ENCODE data around the gene RAB42. TPM values are rescaled to one million over a fixed set of nuclear protein-coding genes. Genes with fewer than 3 reads are reported as not detected.

The RAB42 gene
- total and polyA plus RNA-seq, 10 of the 15 experiments (the other 5 are each of a cell fraction or from before 2014, with no cell fraction given) = 0.16 to 4.5 (median 0.49) TPM

DNA sequence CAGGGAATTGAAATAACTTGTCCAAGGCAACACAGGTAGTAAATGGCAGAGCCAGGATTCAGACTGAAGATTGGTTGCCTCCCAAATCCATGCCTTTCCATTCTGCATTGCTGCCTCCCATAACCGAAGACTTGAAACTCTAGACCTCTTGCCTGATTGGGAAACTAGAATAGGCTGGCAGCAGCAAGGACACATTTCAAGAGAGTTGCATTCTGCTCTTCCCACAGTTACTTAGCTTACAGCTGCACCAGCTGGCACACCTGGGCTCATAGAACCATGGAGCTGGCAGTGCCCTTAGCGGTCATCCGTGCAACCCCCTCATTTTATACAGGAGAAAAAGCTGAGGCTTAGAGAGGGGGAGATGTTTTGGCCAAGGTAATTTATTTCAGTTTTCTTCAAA, 31.2 kb upstream of the RAB42 start (continued):
- TF ChIP-seq, protein P1, sequence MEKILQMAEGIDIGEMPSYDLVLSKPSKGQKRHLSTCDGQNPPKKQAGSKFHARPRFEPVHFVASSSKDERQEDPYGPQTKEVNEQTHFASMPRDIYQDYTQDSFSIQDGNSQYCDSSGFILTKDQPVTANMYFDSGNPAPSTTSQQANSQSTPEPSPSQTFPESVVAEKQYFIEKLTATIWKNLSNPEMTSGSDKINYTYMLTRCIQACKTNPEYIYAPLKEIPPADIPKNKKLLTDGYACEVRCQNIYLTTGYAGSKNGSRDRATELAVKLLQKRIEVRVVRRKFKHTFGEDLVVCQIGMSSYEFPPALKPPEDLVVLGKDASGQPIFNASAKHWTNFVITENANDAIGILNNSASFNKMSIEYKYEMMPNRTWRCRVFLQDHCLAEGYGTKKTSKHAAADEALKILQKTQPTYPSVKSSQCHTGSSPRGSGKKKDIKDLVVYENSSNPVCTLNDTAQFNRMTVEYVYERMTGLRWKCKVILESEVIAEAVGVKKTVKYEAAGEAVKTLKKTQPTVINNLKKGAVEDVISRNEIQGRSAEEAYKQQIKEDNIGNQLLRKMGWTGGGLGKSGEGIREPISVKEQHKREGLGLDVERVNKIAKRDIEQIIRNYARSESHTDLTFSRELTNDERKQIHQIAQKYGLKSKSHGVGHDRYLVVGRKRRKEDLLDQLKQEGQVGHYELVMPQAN (conservative IDR thresholded peaks at IDR 0.05) = no peak
- TF ChIP-seq PAX5 (IDR thresholded peaks at IDR 0.05; ENCODE audit: borderline replicate concordance, low read depth, low read length) = no peak
- TF ChIP-seq NFYB (IDR thresholded peaks at IDR 0.05; ENCODE audit: insufficient read depth, low read depth, low read length) = no peak
- no peak for TF ChIP-seq ZNF207 (IDR thresholded peaks at IDR 0.05; ENCODE audit: borderline replicate concordance)
- no peak for TF ChIP-seq BACH1 (IDR thresholded peaks at IDR 0.05; ENCODE audit: borderline replicate concordance)
- no peak for TF ChIP-seq TCF7 (IDR thresholded peaks at IDR 0.05; ENCODE audit: borderline replicate concordance)
- no peak for TF ChIP-seq RUNX3 (IDR thresholded peaks at IDR 0.05; ENCODE audit: low read length)
- TF ChIP-seq STAT1 (conservative IDR thresholded peaks at IDR 0.05) = no peak
- no peak for TF ChIP-seq ZZZ3 (IDR thresholded peaks at IDR 0.05; ENCODE audit: control insufficient read depth, insufficient read length, low read depth)

DNA sequence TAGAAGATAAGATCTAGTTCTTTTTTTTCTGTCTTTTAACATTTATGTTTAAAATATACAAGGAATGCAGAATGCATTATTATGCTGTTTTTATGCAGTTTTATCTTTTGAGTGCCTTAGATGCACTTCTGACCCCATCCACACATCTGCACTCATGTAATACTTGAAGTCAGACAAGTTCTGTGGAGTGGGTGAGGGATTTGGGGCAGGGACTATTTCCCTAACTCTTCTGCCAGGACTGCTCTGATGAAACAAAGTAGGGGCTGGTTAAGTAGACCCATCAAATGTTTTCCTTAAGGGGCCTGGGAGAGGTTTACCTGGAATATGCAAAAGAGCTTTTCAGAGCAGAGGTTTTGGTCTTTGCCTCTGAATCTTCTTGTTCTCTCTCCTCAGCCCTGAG, 27.8 kb upstream of the RAB42 start:
- RAD21 ChIA-PET (ENCODE audit: unreplicated experiment) = no interaction called here
- no peak for FAIRE-seq
- Histone ChIP-seq H3K4me2 (ENCODE audit: control insufficient read depth, insufficient read depth) (no peak overlapping the region), H3K27me3 (replicated peaks in 1 of 2; ENCODE audit: control insufficient read depth in 2 of 2, insufficient read depth in 2 of 2, low read length in 1 of 2) (no peaks in the 10 kb centered on the region), H3K36me3 (ENCODE audit: control insufficient read depth in 2 of 2, insufficient read depth in 2 of 2, low read length in 1 of 2) (peaks cover 10 to 21% of the 10 kb centered on the region in 2 experiments), H4K20me1 (ENCODE audit: control insufficient read depth, insufficient read depth) (no peaks in the 10 kb centered on the region), H3K27ac (ENCODE audit: control insufficient read depth, insufficient read depth) (no peak overlapping the region), H3K4me1 (ENCODE audit: control insufficient read depth, insufficient read depth, low read length) (no peaks in the 10 kb centered on the region), H3K9me3 (replicated peaks; ENCODE audit: control insufficient read depth, insufficient read depth, low read length) (no peaks in the 10 kb centered on the region), H3K4me3 (no peak overlapping the region), H2AFZ (ENCODE audit: control insufficient read depth, low read depth, low read length) (no peak overlapping the region), H3K9ac (ENCODE audit: control insufficient read depth, insufficient read depth, low read length) (no peak overlapping the region), H3K79me2 (ENCODE audit: control insufficient read depth, insufficient read depth, low read length) (no peaks in the 10 kb centered on the region)
- CTCF ChIA-PET = interaction anchor here (0.5 to 1.6 kb wide), 4 partner anchors 13 to 315 kb away, joined by 3 to 6 read pairs (median 4); no protein-coding TSS in a partner anchor
- DNase-seq (ENCODE audit: low read depth, low spot score) = no peak
- in situ Hi-C loops (cut with MboI) = no loop called here
- POLR2A ChIA-PET = interaction anchor here (1.3 to 1.5 kb wide), 2 partner anchors 15 to 18 kb away, joined by 3 read pairs; no protein-coding TSS in a partner anchor
- intact Hi-C loops (cut with micrococcal nuclease; ENCODE audit: unreplicated experiment) = no loop called here
- no peak for ATAC-seq
- SMC1A ChIA-PET (ENCODE audit: uncharacterized antibody, unreplicated experiment) = interaction anchor here (0.9 to 1.5 kb wide), 4 partner anchors 11 to 316 kb away, joined by 3 to 5 read pairs (median 3); partner anchors contain the start of gene TRNAU1AP
- no TSS peak for BruUV-seq (replicated peaks)
- no peak for TF ChIP-seq TCF7 (IDR thresholded peaks at IDR 0.05; ENCODE audit: borderline replicate concordance)
- no peak for TF ChIP-seq GABPA (IDR thresholded peaks at IDR 0.05; ENCODE audit: low read depth)
- TF ChIP-seq STAT3 (IDR thresholded peaks at IDR 0.05; ENCODE audit: low read depth, low read length) = no peak
- TF ChIP-seq BACH1 (IDR thresholded peaks at IDR 0.05; ENCODE audit: borderline replicate concordance) = no peak
- TF ChIP-seq DPF2 (IDR thresholded peaks at IDR 0.05) = no peak
- TF ChIP-seq CHD2 (IDR thresholded peaks at IDR 0.05; ENCODE audit: borderline replicate concordance, low read depth, low read length) = no peak
- TF ChIP-seq, protein P2, sequence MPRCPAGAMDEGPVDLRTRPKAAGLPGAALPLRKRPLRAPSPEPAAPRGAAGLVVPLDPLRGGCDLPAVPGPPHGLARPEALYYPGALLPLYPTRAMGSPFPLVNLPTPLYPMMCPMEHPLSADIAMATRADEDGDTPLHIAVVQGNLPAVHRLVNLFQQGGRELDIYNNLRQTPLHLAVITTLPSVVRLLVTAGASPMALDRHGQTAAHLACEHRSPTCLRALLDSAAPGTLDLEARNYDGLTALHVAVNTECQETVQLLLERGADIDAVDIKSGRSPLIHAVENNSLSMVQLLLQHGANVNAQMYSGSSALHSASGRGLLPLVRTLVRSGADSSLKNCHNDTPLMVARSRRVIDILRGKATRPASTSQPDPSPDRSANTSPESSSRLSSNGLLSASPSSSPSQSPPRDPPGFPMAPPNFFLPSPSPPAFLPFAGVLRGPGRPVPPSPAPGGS (IDR thresholded peaks at IDR 0.05; ENCODE audit: borderline replicate concordance, insufficient read depth, low read depth, low read length, poor library complexity, severe bottlenecking) = no peak
- no peak for TF ChIP-seq TCF12 (IDR thresholded peaks at IDR 0.05; ENCODE audit: low read depth, low read length)
- TF ChIP-seq PML (IDR thresholded peaks at IDR 0.05; ENCODE audit: low read length) = no peak
- TF ChIP-seq TCF3 (IDR thresholded peaks at IDR 0.05; ENCODE audit: borderline replicate concordance, insufficient read depth, low read depth, low read length) = no peak
- no peak for TF ChIP-seq NBN (IDR thresholded peaks at IDR 0.05)
- no peak for TF ChIP-seq ZBED1 (IDR thresholded peaks at IDR 0.05; ENCODE audit: borderline replicate concordance)
- TF ChIP-seq, protein P3, sequence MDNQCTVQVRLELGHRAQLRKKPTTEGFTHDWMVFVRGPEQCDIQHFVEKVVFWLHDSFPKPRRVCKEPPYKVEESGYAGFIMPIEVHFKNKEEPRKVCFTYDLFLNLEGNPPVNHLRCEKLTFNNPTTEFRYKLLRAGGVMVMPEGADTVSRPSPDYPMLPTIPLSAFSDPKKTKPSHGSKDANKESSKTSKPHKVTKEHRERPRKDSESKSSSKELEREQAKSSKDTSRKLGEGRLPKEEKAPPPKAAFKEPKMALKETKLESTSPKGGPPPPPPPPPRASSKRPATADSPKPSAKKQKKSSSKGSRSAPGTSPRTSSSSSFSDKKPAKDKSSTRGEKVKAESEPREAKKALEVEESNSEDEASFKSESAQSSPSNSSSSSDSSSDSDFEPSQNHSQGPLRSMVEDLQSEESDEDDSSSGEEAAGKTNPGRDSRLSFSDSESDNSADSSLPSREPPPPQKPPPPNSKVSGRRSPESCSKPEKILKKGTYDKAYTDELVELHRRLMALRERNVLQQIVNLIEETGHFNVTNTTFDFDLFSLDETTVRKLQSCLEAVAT (IDR thresholded peaks at IDR 0.05) = no peak
- no peak for TF ChIP-seq NR2F1 (conservative IDR thresholded peaks at IDR 0.05)
- no peak for TF ChIP-seq FOS (IDR thresholded peaks at IDR 0.05; ENCODE audit: borderline replicate concordance, extremely low read depth, insufficient read length)

Data from GM12878 (cell line).